Tongue (tissue), 2 donors: ENCODE data around the gene SPP1. TPM values are rescaled to one million over a fixed set of nuclear protein-coding genes. Genes with fewer than 3 reads are reported as not detected.
"Not testable (repeated sequence)": the region's sequence is repeated elsewhere in the genome, so short reads cannot be mapped to it uniquely, and the experiment has no call there.

Source experiments
- DNase-seq: peaks from one replicate; pipeline ENCODE4 v3.0.0-alpha.2; 2015
- total RNA-seq: library from RNA; depleted of rRNA; stranded (reverse); fragments of >200 nt; gene quantifications from one replicate; pipeline ENCODE4 v1.2.3, GENCODE V29; 2014

The SPP1 gene
- 28.9 TPM for total RNA-seq

- peak; percentile 6 for DNase-seq
Measured at GRCh38 chr4:87975466-87975865, at the start of gene SPP1. Gene SPP1, plus strand, starts transcription at chr4:87975714. Its CDS starts 1,182 bp downstream, at chr4:87976896.

- no peak for DNase-seq
Measured at GRCh38 chr4:87926554-87927098, 48.9 kb upstream of the SPP1 start.

- no peak for DNase-seq
Measured at GRCh38 chr4:87930629-87931028, 44.9 kb upstream of the SPP1 start.

- no peak for DNase-seq
Measured at GRCh38 chr4:87931932-87932331, 43.6 kb upstream of the SPP1 start.

- no peak for DNase-seq
Measured at GRCh38 chr4:87932718-87933141, 42.8 kb upstream of the SPP1 start.

- no peak for DNase-seq
Measured at GRCh38 chr4:87933337-87933736, 42.2 kb upstream of the SPP1 start.

GRCh38 chr4:87934157-87934704, 41.3 kb upstream of the SPP1 start:
- DNase-seq: no peak

GRCh38 chr4:87934973-87935372, 40.5 kb upstream of the SPP1 start:
- no peak for DNase-seq

GRCh38 chr4:87935954-87936353, 39.6 kb upstream of the SPP1 start:
- DNase-seq: not testable (repeated sequence)

- no peak for DNase-seq
Measured at GRCh38 chr4:87937523-87937922, 38.0 kb upstream of the SPP1 start.

- DNase-seq: no peak
Measured at GRCh38 chr4:87938746-87939145, 36.8 kb upstream of the SPP1 start.

- no peak for DNase-seq
Measured at GRCh38 chr4:87939978-87940690, 35.4 kb upstream of the SPP1 start.

GRCh38 chr4:87940809-87941208, 34.7 kb upstream of the SPP1 start:
- not testable (repeated sequence) for DNase-seq

GRCh38 chr4:87941537-87942392, 33.7 kb upstream of the SPP1 start:
- DNase-seq: no peak

GRCh38 chr4:87943660-87944149, 31.8 kb upstream of the SPP1 start:
- DNase-seq: no peak

GRCh38 chr4:87944967-87945366, 30.5 kb upstream of the SPP1 start:
- DNase-seq: no peak

GRCh38 chr4:87946766-87947165, 28.7 kb upstream of the SPP1 start:
- no peak for DNase-seq

- DNase-seq: no peak
Measured at GRCh38 chr4:87947381-87948160, 27.9 kb upstream of the SPP1 start.

GRCh38 chr4:87949961-87950360, 25.6 kb upstream of the SPP1 start:
- DNase-seq: no peak

GRCh38 chr4:87950493-87950892, 25.0 kb upstream of the SPP1 start:
- no peak for DNase-seq

GRCh38 chr4:87950936-87951511, 24.5 kb upstream of the SPP1 start:
- DNase-seq: no peak

- no peak for DNase-seq
Measured at GRCh38 chr4:87953826-87954225, 21.7 kb upstream of the SPP1 start.
